CD4-positive, CD25-positive, alpha-beta regulatory T cell (primary cell): ENCODE data around the gene OR5A1. TPM values are rescaled to one million over a fixed set of nuclear protein-coding genes. Genes with fewer than 3 reads are reported as not detected.

Experiments used
- ATAC-seq, 2 donors: fragments of 150-1000 bp; cut with Tn5 transposase; one replicate each; pipeline ENCODE4 v1.10.0; 2021; ENCODE audit warnings: low read depth in 2 of 2, moderate number of reproducible peaks in 2 of 2, moderate library complexity in 1 of 2
- DNase-seq, 3 donors: peaks; one replicate each; pipeline versions ENCODE4 v3.0.0 to v3.0.0-alpha.2; 2012 to 2022; ENCODE audit warnings: mixed read lengths in 1 of 3
- H3K27ac ChIP-seq: one replicate; pipeline ENCODE4 v1.7.0; 2013; ENCODE audit warnings: mild to moderate bottlenecking, low read length; ENCODE audit not compliant: insufficient read depth, poor library complexity, severe bottlenecking
- H3K27me3 ChIP-seq: one replicate; pipeline ENCODE4 v1.7.0; 2013; ENCODE audit warnings: low read length; ENCODE audit not compliant: control insufficient read depth, insufficient read depth
- H3K36me3 ChIP-seq: one replicate; pipeline ENCODE4 v1.7.0; 2013; ENCODE audit warnings: mild to moderate bottlenecking, low read length, moderate library complexity; ENCODE audit not compliant: control insufficient read depth, insufficient read depth
- H3K4me1 ChIP-seq: 2 replicates; pipeline ENCODE4 v1.7.0; 2013; ENCODE audit warnings: mild to moderate bottlenecking, low read length; ENCODE audit not compliant: insufficient read depth, control insufficient read depth, poor library complexity, severe bottlenecking
- H3K4me3 ChIP-seq: one replicate; pipeline ENCODE4 v1.7.0; 2013; ENCODE audit warnings: low read depth, mild to moderate bottlenecking, low read length, moderate library complexity
- H3K9me3 ChIP-seq, 2 experiments: 1 replicate in 1 of 2; 2 replicates in 1 of 2; pipeline ENCODE4 v1.7.0; 2013; ENCODE audit warnings: low read length in 2 of 2, mild to moderate bottlenecking in 1 of 2, moderate library complexity in 1 of 2; ENCODE audit not compliant: control insufficient read depth in 2 of 2
- H3K27ac Mint-ChIP-seq, 3 donors: one replicate each; pipeline ENCODE4 v1.8.0; 2020 to 2022; ENCODE audit warnings: mild to moderate bottlenecking in 3 of 3, mixed read lengths in 3 of 3, moderate library complexity in 2 of 3
- H3K27me3 Mint-ChIP-seq: one replicate; pipeline ENCODE4 v1.8.0; 2022; ENCODE audit warnings: mild to moderate bottlenecking, mixed read lengths
- H3K36me3 Mint-ChIP-seq: one replicate; pipeline ENCODE4 v1.8.0; 2020; ENCODE audit warnings: mixed read lengths
- H3K4me1 Mint-ChIP-seq, 4 donors: one replicate each; pipeline ENCODE4 v1.8.0; 2020 to 2022; ENCODE audit warnings: mixed read lengths in 4 of 4, mild to moderate bottlenecking in 1 of 4
- H3K4me3 Mint-ChIP-seq, 4 donors: one replicate each; pipeline ENCODE4 v1.8.0; 2020 to 2022; ENCODE audit warnings: mild to moderate bottlenecking in 4 of 4, mixed read lengths in 4 of 4, moderate library complexity in 3 of 4
- H3K9me3 Mint-ChIP-seq, 7 donors: one replicate each; pipeline ENCODE4 v1.8.0; 2020 to 2022; ENCODE audit warnings: mixed read lengths in 7 of 7, mild to moderate bottlenecking in 3 of 7, moderate library complexity in 2 of 7
- polyA plus RNA-seq, 4 donors: library from polyadenylated mRNA; unstranded; fragments of 300-500 nt; fragmentation: Illumina TruSeq; gene quantifications; one replicate each; pipeline ENCODE4 v1.2.3, GENCODE V29; 2021
- total RNA-seq: library from RNA; stranded (reverse); gene quantifications from one replicate; pipeline ENCODE4 v1.2.3, GENCODE V29; 2022

The OR5A1 gene
- total RNA-seq (not detected), polyA plus RNA-seq (not detected)

GRCh38 chr11:59436169-59436568 is at the start of gene OR5A1:
Gene OR5A1, plus strand, starts transcription at chr11:59436469. Its CDS starts 6,700 bp downstream, at chr11:59443169.
- Histone ChIP-seq H3K4me1 (no peaks in the 10 kb centered on the region), H3K4me3 (no peak within 1 kb of the TSS), H3K36me3 (no peaks in the 10 kb centered on the region), H3K27ac (no peak within 1 kb of the TSS), H3K27me3 (no peaks in the 10 kb centered on the region), H3K9me3 (no peaks in the 10 kb centered on the region)
- Mint-ChIP-seq H3K27ac (no peak within 1 kb of the TSS), H3K36me3 (no peaks in the 10 kb centered on the region), H3K9me3 (no peaks in the 10 kb centered on the region), H3K27me3 (peaks cover 10% of the 10 kb centered on the region), H3K4me1 (no peaks in the 10 kb centered on the region), H3K4me3 (no peak within 1 kb of the TSS)
- DNase-seq (no peak), ATAC-seq (no peak)

- Histone ChIP-seq H3K4me1 (no peaks in the 10 kb centered on the region), H3K27ac (no peak overlapping the region), H3K4me3 (no peak overlapping the region), H3K36me3 (no peaks in the 10 kb centered on the region), H3K27me3 (no peaks in the 10 kb centered on the region), H3K9me3 (no peaks in the 10 kb centered on the region)
- H3K4me3 Mint-ChIP-seq = no peak overlapping the region
- H3K27ac Mint-ChIP-seq = no peak overlapping the region
- DNase-seq (no peak), ATAC-seq (no peak)
- no peaks in the 10 kb centered on the region for H3K4me1 Mint-ChIP-seq
- H3K9me3 Mint-ChIP-seq = peaks cover 0 to 4% (median 0%) of the 10 kb centered on the region in 7 donors
- H3K36me3 Mint-ChIP-seq = no peaks in the 10 kb centered on the region
- peaks cover 4% of the 10 kb centered on the region for H3K27me3 Mint-ChIP-seq
Measured at GRCh38 chr11:59394186-59394585, 42.1 kb upstream of the OR5A1 start.

- no peak overlapping the region for H3K27ac Mint-ChIP-seq
- Histone ChIP-seq H3K4me1 (no peaks in the 10 kb centered on the region), H3K27me3 (no peaks in the 10 kb centered on the region), H3K27ac (no peak overlapping the region), H3K4me3 (no peak overlapping the region), H3K9me3 (peaks cover 0 to 11% of the 10 kb centered on the region in 2 experiments), H3K36me3 (no peaks in the 10 kb centered on the region)
- H3K4me1 Mint-ChIP-seq = no peaks in the 10 kb centered on the region
- H3K27me3 Mint-ChIP-seq = no peaks in the 10 kb centered on the region
- no peaks in the 10 kb centered on the region for H3K36me3 Mint-ChIP-seq
- DNase-seq = no peak
- ATAC-seq = no peak
- peaks cover 0 to 13% (median 2%) of the 10 kb centered on the region in 7 donors for H3K9me3 Mint-ChIP-seq
- no peak overlapping the region for H3K4me3 Mint-ChIP-seq
Measured at GRCh38 chr11:59400461-59401261, 35.6 kb upstream of the OR5A1 start.

GRCh38 chr11:59401262-59401552 is 35.1 kb upstream of the OR5A1 start:
- H3K4me1 Mint-ChIP-seq = no peaks in the 10 kb centered on the region
- no peak overlapping the region for H3K27ac ChIP-seq
- H3K36me3 ChIP-seq = no peaks in the 10 kb centered on the region
- no peak overlapping the region for H3K27ac Mint-ChIP-seq
- H3K4me3 Mint-ChIP-seq = no peak overlapping the region
- DNase-seq (no peak), ATAC-seq (no peak)
- H3K27me3 ChIP-seq = no peaks in the 10 kb centered on the region
- H3K9me3 ChIP-seq = peaks cover 0 to 11% of the 10 kb centered on the region in 2 experiments
- no peaks in the 10 kb centered on the region for H3K36me3 Mint-ChIP-seq
- H3K9me3 Mint-ChIP-seq = peaks cover 0 to 13% (median 2%) of the 10 kb centered on the region in 7 donors
- H3K4me1 ChIP-seq = no peaks in the 10 kb centered on the region
- no peak overlapping the region for H3K4me3 ChIP-seq
- H3K27me3 Mint-ChIP-seq = no peaks in the 10 kb centered on the region

GRCh38 chr11:59403546-59403945 is 32.7 kb upstream of the OR5A1 start:
- Histone ChIP-seq H3K9me3 (peaks cover 0 to 11% of the 10 kb centered on the region in 2 experiments), H3K4me3 (no peak overlapping the region), H3K27me3 (no peaks in the 10 kb centered on the region), H3K36me3 (no peaks in the 10 kb centered on the region), H3K4me1 (no peaks in the 10 kb centered on the region), H3K27ac (no peak overlapping the region)
- H3K4me1 Mint-ChIP-seq = no peaks in the 10 kb centered on the region
- H3K27me3 Mint-ChIP-seq = no peaks in the 10 kb centered on the region
- no peak overlapping the region for H3K27ac Mint-ChIP-seq
- no peaks in the 10 kb centered on the region for H3K36me3 Mint-ChIP-seq
- H3K4me3 Mint-ChIP-seq = no peak overlapping the region
- ATAC-seq = no peak
- H3K9me3 Mint-ChIP-seq = peaks cover 0 to 17% (median 2%) of the 10 kb centered on the region in 7 donors
- DNase-seq = no peak

GRCh38 chr11:59413646-59414045 is 22.6 kb upstream of the OR5A1 start:
- peaks cover 2 to 17% (median 6%) of the 10 kb centered on the region in 7 donors for H3K9me3 Mint-ChIP-seq
- H3K4me3 Mint-ChIP-seq = no peak overlapping the region

GRCh38 chr11:59415111-59415510 is 21.2 kb upstream of the OR5A1 start:
- Histone ChIP-seq H3K27me3 (peaks cover 6% of the 10 kb centered on the region), H3K27ac (no peak overlapping the region), H3K9me3 (peaks cover 2 to 6% of the 10 kb centered on the region in 2 experiments), H3K36me3 (no peaks in the 10 kb centered on the region), H3K4me1 (no peaks in the 10 kb centered on the region), H3K4me3 (no peak overlapping the region)
- H3K27me3 Mint-ChIP-seq = peaks cover 23% of the 10 kb centered on the region
- H3K4me3 Mint-ChIP-seq = no peak overlapping the region
- H3K36me3 Mint-ChIP-seq = no peaks in the 10 kb centered on the region
- H3K4me1 Mint-ChIP-seq = peaks cover 0 to 3% (median 2%) of the 10 kb centered on the region in 4 donors
- DNase-seq (no peak), ATAC-seq (no peak)
- H3K27ac Mint-ChIP-seq = no peak overlapping the region
- H3K9me3 Mint-ChIP-seq = peaks cover 2 to 7% (median 4%) of the 10 kb centered on the region in 7 donors

More at GRCh38 chr11:59413646-59414045, 22.6 kb upstream of the OR5A1 start:
- H3K27ac Mint-ChIP-seq = no peak overlapping the region
- peaks cover 20% of the 10 kb centered on the region for H3K27me3 Mint-ChIP-seq
- H3K27ac ChIP-seq = no peak overlapping the region
- H3K36me3 Mint-ChIP-seq = no peaks in the 10 kb centered on the region
- peaks cover 6% of the 10 kb centered on the region for H3K27me3 ChIP-seq
- DNase-seq = no peak
- H3K36me3 ChIP-seq = no peaks in the 10 kb centered on the region
- peaks cover 2 to 13% of the 10 kb centered on the region in 2 experiments for H3K9me3 ChIP-seq
- no peak overlapping the region for H3K4me3 ChIP-seq
- no peaks in the 10 kb centered on the region for H3K4me1 ChIP-seq
- ATAC-seq = no peak
- H3K4me1 Mint-ChIP-seq = peaks cover 0 to 3% (median 2%) of the 10 kb centered on the region in 4 donors

- Histone ChIP-seq H3K4me1 (no peaks in the 10 kb centered on the region), H3K4me3 (no peak overlapping the region), H3K27ac (no peak overlapping the region), H3K9me3 (no peaks in the 10 kb centered on the region), H3K36me3 (no peaks in the 10 kb centered on the region), H3K27me3 (peaks cover 6% of the 10 kb centered on the region)
- Mint-ChIP-seq H3K4me1 (peaks cover 0 to 3% (median 2%) of the 10 kb centered on the region in 4 donors), H3K9me3 (peaks cover 0 to 4% (median 2%) of the 10 kb centered on the region in 7 donors), H3K36me3 (no peaks in the 10 kb centered on the region), H3K27ac (no peak overlapping the region), H3K4me3 (no peak overlapping the region), H3K27me3 (peaks cover 23% of the 10 kb centered on the region)
- ATAC-seq (no peak), DNase-seq (no peak)
Measured at GRCh38 chr11:59416613-59417012, 19.7 kb upstream of the OR5A1 start.
